Subcutaneous adipose tissue (tissue), 4 donors: Measurements from ENCODE around the gene BUD23. TPM values are rescaled to one million over a fixed set of nuclear protein-coding genes. Genes with fewer than 3 reads are reported as not detected.

Experiments used
- total RNA-seq, 4 donors: library from RNA; depleted of rRNA; stranded (reverse); fragments of >200 nt; gene quantifications; one replicate each; pipeline ENCODE4 v1.1.0, GENCODE V29; 2016
- TF ChIP-seq, protein P1 (sequence below): fragments of 450-650 bp; IDR thresholded peaks from one replicate; pipeline ENCODE4 v1.5.1; 2016; ENCODE audit warnings: low read depth, mild to moderate bottlenecking, control low read depth, antibody characterized with exemption, moderate library complexity

Gene BUD23
- total RNA-seq, 4 donors from 2014 or later = 24.0 to 41.1 (median 32.8) TPM

- TF ChIP-seq, protein P1, sequence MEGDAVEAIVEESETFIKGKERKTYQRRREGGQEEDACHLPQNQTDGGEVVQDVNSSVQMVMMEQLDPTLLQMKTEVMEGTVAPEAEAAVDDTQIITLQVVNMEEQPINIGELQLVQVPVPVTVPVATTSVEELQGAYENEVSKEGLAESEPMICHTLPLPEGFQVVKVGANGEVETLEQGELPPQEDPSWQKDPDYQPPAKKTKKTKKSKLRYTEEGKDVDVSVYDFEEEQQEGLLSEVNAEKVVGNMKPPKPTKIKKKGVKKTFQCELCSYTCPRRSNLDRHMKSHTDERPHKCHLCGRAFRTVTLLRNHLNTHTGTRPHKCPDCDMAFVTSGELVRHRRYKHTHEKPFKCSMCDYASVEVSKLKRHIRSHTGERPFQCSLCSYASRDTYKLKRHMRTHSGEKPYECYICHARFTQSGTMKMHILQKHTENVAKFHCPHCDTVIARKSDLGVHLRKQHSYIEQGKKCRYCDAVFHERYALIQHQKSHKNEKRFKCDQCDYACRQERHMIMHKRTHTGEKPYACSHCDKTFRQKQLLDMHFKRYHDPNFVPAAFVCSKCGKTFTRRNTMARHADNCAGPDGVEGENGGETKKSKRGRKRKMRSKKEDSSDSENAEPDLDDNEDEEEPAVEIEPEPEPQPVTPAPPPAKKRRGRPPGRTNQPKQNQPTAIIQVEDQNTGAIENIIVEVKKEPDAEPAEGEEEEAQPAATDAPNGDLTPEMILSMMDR = no peak
Observed at GRCh38 chr7:73738220-73738611, 54.8 kb downstream of the BUD23 start.

GRCh38 chr7:73738612-73739386 lies 55.4 kb downstream of the BUD23 start, which contains the start of gene ABHD11:
Gene ABHD11, minus strand, starts transcription at chr7:73738802. Its CDS starts 32 bp downstream, at chr7:73738770.
- TF ChIP-seq, protein P1 = no peak

DNA sequence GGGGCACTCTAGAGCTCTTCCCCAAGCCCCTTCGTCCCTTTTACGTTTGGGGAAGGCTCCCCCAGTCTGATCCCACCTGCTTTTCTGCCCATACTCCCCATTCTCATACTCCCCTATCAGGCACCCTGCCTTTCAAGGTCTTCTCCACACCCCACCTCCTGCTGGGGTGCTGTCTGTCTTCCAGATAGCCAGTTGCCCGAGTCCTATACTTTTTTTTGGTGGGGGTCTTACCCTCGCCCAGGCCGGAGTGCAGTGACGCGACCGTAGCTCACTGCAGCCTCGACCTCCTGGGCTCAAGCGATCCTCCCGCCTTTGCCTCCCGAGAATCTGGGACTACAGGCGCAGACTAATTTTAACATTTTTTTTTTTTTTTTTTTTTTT lies 56.0 kb downstream of the BUD23 start:
- TF ChIP-seq, protein P1 = no peak

DNA sequence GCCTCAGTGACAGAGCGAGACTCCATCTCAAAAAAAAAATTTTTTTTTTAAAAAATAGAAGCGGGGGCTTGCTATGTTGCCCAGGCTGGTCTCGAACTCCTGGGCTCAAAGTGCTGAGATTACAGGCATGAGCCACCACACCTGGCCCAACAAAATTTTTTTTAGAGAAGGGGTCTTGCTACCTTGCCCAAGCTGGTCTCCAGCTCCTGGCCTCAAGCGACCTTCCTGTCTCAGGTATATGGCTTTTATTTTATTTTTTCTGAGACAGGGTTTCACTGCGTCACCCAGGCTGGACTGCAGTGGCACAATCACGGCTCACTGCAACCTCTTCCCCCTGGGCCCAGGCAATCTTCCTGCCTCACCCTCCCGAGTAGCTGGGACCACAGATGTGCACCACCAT lies 56.8 kb downstream of the BUD23 start:
- TF ChIP-seq, protein P1 = no peak

DNA sequence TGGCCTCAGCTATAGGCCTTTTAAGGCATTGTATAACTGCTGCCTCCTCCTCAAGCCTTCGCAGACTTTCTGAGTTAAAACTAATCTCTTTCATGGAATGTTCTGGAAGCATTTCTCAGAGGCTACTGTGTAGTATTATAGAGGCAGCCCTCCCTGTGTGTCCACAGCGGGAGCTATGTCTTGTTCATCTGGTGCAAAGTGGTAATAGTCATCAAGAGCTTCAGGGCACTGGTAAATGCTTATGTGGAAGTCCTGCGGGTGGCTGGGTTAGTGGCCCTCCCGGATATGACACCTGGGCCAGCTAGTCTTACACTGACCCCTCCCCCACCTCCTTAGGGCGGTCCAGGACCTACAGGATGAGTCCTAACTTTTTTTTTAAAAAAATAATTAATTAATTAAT lies 57.4 kb downstream of the BUD23 start:
- TF ChIP-seq, protein P1 = no peak

DNA sequence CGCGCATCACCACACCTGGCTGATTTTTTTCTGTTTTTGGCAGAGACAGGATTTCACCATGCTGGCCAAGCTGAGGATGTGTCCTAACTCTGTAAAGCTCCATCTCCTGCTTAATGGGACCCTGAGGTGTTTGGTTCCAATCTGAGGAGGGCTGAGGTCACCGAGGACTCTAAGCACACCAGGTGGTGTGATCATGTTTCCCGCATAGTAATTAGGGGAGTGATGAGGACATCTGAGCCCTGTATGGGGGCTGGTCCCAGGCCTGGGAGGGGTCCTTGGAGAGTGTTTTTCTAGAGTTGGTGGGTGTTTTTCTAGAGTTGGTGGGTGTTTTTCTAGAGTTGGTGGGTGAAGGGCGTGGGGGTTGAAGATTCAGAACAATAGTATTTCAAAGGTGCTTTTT lies 58.2 kb downstream of the BUD23 start:
- TF ChIP-seq, protein P1 = no peak

DNA sequence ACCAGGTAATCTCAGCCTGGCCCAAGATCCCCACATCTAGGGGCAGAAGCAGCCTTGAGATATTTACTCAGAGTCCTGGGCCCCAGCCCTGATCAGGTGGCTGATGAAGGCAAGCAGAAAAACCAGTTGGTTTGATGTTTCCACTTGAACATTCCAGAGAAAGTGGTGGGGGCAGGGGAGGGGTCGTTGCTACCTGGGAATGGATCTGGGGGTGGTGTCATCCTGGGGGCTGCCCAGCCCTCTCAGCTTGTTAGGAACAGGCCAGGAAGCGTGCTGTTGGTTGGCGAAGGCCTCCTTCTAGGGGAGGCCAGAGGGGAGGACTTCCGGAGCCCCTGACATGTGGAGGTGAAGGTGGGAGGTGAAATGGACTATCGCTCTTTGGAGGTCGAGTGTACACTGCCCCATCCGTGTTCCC lies 58.9 kb downstream of the BUD23 start:
- TF ChIP-seq, protein P1 = no peak
